ENCODE data around the gene SAMD9L. TPM values are rescaled to one million over a fixed set of nuclear protein-coding genes. Genes with fewer than 3 reads are reported as not detected.

SAMD9L gene
- total RNA-seq = 16.8 and 17.6 TPM in 2 replicates
- long read RNA-seq, full-length matches to known transcripts = 52 of 83 reads
- long read RNA-seq, partial matches to known transcripts = 6 of 83 reads
- long read RNA-seq, other reads (novel, unspliced or antisense) = 25 of 83 reads

DNA sequence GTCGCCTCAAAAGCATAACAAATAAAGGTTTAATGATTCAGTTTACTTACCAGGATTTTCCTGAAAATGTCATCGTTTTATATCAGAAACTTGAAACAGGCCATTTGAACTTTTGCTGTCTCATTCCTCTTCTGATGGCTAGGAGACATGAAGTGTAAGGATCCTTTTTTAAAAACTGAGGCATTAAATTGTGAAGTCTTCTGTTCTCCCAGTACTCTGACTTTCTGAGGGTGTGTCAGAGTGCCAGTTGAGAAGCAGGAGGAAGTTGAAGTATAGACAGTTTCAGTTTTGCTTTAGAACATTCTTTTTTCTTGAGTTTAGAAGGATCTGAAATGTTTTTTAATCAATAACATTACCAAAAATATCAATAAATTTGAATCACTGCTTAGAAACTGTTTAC, at the start of gene SAMD9L:
SAMD9L (minus strand) TSS at position 242 of the 400 bp plus-strand sequence. CDS start 12,414 bp downstream, outside the sequence.
- Mint-ChIP-seq H3K9me3 (ENCODE audit: unreplicated experiment) (no peaks in the 10 kb centered on the region), H3K27ac (ENCODE audit: unreplicated experiment) (peak within 1 kb of the TSS; percentile 98), H3K4me3 (ENCODE audit: unreplicated experiment) (peak within 1 kb of the TSS; percentile 79), H3K36me3 (ENCODE audit: unreplicated experiment) (peaks cover 21% of the 10 kb centered on the region), H3K27me3 (ENCODE audit: unreplicated experiment) (no peaks in the 10 kb centered on the region), H3K4me1 (ENCODE audit: unreplicated experiment) (peaks cover 41% of the 10 kb centered on the region)
- DNase-seq (ENCODE audit: extremely low spot score, unreplicated experiment) = no peak
- TF ChIP-seq, protein P1, sequence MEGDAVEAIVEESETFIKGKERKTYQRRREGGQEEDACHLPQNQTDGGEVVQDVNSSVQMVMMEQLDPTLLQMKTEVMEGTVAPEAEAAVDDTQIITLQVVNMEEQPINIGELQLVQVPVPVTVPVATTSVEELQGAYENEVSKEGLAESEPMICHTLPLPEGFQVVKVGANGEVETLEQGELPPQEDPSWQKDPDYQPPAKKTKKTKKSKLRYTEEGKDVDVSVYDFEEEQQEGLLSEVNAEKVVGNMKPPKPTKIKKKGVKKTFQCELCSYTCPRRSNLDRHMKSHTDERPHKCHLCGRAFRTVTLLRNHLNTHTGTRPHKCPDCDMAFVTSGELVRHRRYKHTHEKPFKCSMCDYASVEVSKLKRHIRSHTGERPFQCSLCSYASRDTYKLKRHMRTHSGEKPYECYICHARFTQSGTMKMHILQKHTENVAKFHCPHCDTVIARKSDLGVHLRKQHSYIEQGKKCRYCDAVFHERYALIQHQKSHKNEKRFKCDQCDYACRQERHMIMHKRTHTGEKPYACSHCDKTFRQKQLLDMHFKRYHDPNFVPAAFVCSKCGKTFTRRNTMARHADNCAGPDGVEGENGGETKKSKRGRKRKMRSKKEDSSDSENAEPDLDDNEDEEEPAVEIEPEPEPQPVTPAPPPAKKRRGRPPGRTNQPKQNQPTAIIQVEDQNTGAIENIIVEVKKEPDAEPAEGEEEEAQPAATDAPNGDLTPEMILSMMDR (IDR thresholded peaks at IDR 0.05) = no peak

DNA sequence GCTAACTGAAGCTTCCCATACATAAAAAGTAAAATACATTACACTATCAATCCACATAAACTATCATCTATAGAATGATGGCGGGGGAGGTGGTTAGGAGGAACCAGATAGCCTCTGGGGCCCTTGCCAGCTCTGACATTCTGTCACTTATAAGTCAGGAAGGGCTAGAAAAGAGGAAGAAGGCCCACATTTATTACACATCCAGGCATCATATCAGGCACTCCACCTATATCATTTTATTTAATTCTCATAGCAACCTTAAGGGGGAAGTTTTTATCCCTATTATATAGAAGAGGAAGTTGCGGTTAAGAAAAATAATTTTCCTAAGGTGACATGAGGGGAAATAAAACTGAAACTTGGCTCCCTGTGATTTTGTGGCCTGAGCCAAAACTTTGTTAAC, 48.2 kb upstream of the SAMD9L start:
- Mint-ChIP-seq H3K9me3 (ENCODE audit: unreplicated experiment) (no peaks in the 10 kb centered on the region), H3K4me1 (ENCODE audit: unreplicated experiment) (no peaks in the 10 kb centered on the region), H3K36me3 (ENCODE audit: unreplicated experiment) (no peaks in the 10 kb centered on the region), H3K4me3 (ENCODE audit: unreplicated experiment) (no peak overlapping the region), H3K27ac (ENCODE audit: unreplicated experiment) (no peak overlapping the region), H3K27me3 (ENCODE audit: unreplicated experiment) (peaks cover 77% of the 10 kb centered on the region)
- TF ChIP-seq, protein P1 (IDR thresholded peaks at IDR 0.05) = no peak
- no peak for DNase-seq (ENCODE audit: extremely low spot score, unreplicated experiment)

DNA sequence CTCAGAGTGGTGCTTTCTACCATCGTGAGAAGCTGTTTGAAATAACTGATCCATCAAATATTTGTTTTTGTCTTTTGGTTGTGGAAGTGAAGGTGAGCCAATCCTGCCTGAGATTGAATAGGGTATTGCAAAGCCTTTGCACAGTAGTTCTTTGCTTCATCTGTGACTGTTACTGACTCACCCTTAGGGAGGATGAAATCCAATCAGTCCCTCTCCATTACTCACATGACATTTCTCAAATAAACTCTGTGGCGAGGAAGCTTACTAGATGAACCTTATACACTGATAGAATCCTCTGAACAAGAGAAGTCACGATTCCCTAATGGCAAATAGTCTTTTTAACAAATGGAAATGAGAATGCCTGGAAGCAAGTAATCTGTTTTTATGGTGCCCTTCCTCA, 46.2 kb upstream of the SAMD9L start:
- DNase-seq (ENCODE audit: extremely low spot score, unreplicated experiment) = no peak
- TF ChIP-seq, protein P1 (IDR thresholded peaks at IDR 0.05) = no peak
- no peaks in the 10 kb centered on the region for H3K9me3 Mint-ChIP-seq (ENCODE audit: unreplicated experiment)
- H3K27me3 Mint-ChIP-seq (ENCODE audit: unreplicated experiment) = peaks cover 75% of the 10 kb centered on the region
- no peak overlapping the region for H3K4me3 Mint-ChIP-seq (ENCODE audit: unreplicated experiment)
- H3K36me3 Mint-ChIP-seq (ENCODE audit: unreplicated experiment) = no peaks in the 10 kb centered on the region
- no peak overlapping the region for H3K27ac Mint-ChIP-seq (ENCODE audit: unreplicated experiment)
- peaks cover 3% of the 10 kb centered on the region for H3K4me1 Mint-ChIP-seq (ENCODE audit: unreplicated experiment)

DNA sequence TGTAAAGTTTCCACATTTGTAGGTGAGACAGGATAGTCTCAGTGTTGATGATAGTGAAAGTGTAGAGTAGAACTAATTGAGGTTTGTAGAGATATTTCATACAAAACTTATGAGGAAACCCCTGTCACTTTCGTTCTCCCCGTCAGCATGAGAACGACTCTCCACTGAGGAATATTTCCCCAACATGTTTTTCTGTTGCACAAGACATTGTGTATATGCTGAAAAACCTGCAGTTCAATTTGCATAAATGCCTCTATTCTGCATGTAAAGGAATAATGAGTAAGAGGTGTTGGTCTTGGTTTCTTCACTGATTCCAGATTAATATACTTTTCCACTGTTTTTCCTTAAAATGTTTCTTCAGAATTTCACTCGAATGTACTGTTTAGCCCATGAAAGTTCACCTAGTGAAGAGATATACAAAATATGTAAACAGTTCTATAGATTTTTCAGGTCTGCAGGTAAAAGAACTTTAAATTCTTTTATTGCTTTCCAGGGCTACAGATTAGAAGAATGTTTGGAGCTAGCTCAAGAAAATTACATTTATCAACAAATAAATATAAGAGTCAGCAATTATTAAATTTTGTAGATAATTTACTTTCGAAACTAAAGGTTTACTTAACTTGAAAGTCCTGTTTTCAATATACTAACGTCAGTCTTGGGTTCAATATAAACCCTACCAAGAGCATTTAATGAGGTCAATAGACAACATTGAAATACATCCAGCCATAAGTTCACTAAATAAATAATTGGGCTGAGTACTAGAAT, 40.9 kb upstream of the SAMD9L start:
- peaks cover 66% of the 10 kb centered on the region for H3K27me3 Mint-ChIP-seq (ENCODE audit: unreplicated experiment)
- TF ChIP-seq, protein P1 (IDR thresholded peaks at IDR 0.05) = no peak
- DNase-seq (ENCODE audit: extremely low spot score, unreplicated experiment) = no peak
- H3K4me1 Mint-ChIP-seq (ENCODE audit: unreplicated experiment) = peaks cover 9% of the 10 kb centered on the region
- no peak overlapping the region for H3K4me3 Mint-ChIP-seq (ENCODE audit: unreplicated experiment)
- H3K36me3 Mint-ChIP-seq (ENCODE audit: unreplicated experiment) = no peaks in the 10 kb centered on the region
- no peaks in the 10 kb centered on the region for H3K9me3 Mint-ChIP-seq (ENCODE audit: unreplicated experiment)
- H3K27ac Mint-ChIP-seq (ENCODE audit: unreplicated experiment) = no peak overlapping the region

DNA sequence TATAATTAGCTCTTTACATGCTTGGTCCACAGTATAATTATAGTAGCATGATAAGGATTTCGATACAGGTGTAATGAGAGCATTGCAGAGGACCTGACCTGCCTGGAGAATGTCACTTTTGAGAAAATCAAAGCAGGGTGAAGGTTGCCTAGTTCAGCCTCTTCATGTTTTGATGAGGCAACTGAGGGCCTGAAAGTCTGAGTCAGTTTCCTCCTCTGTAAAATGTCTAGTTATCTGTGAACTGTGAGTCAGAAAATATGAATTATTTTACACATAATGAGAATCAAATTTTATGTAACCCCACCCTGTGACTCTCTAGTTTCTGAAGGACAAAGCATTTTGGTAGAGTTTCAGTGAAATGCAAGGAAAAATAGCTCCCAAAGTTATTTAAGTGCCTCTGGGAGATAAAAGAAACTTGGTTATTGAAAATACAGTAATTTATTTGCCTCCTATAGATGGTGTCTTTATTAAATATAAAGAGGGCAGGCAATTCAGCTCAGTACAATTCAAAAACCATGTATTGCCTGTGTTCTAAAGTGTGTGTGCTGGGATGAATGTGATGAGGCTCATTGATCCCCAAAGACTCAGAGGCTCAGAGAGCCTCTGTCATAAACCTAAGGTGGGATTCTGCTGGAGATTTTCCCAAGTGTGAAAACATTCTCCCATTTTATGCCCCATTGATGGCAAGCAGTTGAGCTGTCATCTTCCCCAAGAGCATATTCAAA, 37.3 kb upstream of the SAMD9L start:
- no peak overlapping the region for H3K27ac Mint-ChIP-seq (ENCODE audit: unreplicated experiment)
- no peaks in the 10 kb centered on the region for H3K9me3 Mint-ChIP-seq (ENCODE audit: unreplicated experiment)
- H3K4me3 Mint-ChIP-seq (ENCODE audit: unreplicated experiment) = no peak overlapping the region
- TF ChIP-seq, protein P1 (IDR thresholded peaks at IDR 0.05) = no peak
- H3K4me1 Mint-ChIP-seq (ENCODE audit: unreplicated experiment) = peaks cover 6% of the 10 kb centered on the region
- no peak for DNase-seq (ENCODE audit: extremely low spot score, unreplicated experiment)
- H3K27me3 Mint-ChIP-seq (ENCODE audit: unreplicated experiment) = peaks cover 64% of the 10 kb centered on the region
- H3K36me3 Mint-ChIP-seq (ENCODE audit: unreplicated experiment) = no peaks in the 10 kb centered on the region
